ENCODE data around the gene SNRNP35.
"Not testable (repeated sequence)": the region's sequence is repeated elsewhere in the genome, so short reads cannot be mapped to it uniquely, and the experiment has no call there.

SNRNP35 gene

GRCh38 chr12:123449249-123449733 is 8.6 kb upstream of the SNRNP35 start:
- DNase-seq (ENCODE audit: low read depth) = no peak

- DNase-seq (ENCODE audit: low read depth) = no peak
Observed at GRCh38 chr12:123449856-123450255, 8.1 kb upstream of the SNRNP35 start.

GRCh38 chr12:123450636-123451035 is 7.3 kb upstream of the SNRNP35 start:
- DNase-seq (ENCODE audit: low read depth) = no peak

- DNase-seq (ENCODE audit: low read depth) = not testable (repeated sequence)
Observed at GRCh38 chr12:123452276-123452550, 5.7 kb upstream of the SNRNP35 start.

GRCh38 chr12:123453165-123453564 is 4.8 kb upstream of the SNRNP35 start:
- DNase-seq (ENCODE audit: low read depth) = no peak

GRCh38 chr12:123463174-123463573 is 5.2 kb downstream of the SNRNP35 start:
- not testable (repeated sequence) for DNase-seq (ENCODE audit: low read depth)

- DNase-seq (ENCODE audit: low read depth) = no peak
Observed at GRCh38 chr12:123465084-123465483, 7.1 kb downstream of the SNRNP35 start.

GRCh38 chr12:123468786-123469185 is 10.8 kb downstream of the SNRNP35 start:
- no peak for DNase-seq (ENCODE audit: low read depth)

GRCh38 chr12:123469978-123470377 is 12.0 kb downstream of the SNRNP35 start:
- DNase-seq (ENCODE audit: low read depth) = no peak

GRCh38 chr12:123471374-123472068 is 13.6 kb downstream of the SNRNP35 start:
- DNase-seq (ENCODE audit: low read depth) = peak; percentile 31

GRCh38 chr12:123472438-123472849 is 14.5 kb downstream of the SNRNP35 start:
- DNase-seq (ENCODE audit: low read depth) = no peak

- DNase-seq (ENCODE audit: low read depth) = no peak
Observed at GRCh38 chr12:123474485-123475245, 16.7 kb downstream of the SNRNP35 start.

- DNase-seq (ENCODE audit: low read depth) = no peak
Observed at GRCh38 chr12:123475246-123475703, 17.3 kb downstream of the SNRNP35 start.

GRCh38 chr12:123478069-123478468 is 20.1 kb downstream of the SNRNP35 start:
- no peak for DNase-seq (ENCODE audit: low read depth)

GRCh38 chr12:123478762-123479161 is 20.8 kb downstream of the SNRNP35 start:
- DNase-seq (ENCODE audit: low read depth) = no peak

- DNase-seq (ENCODE audit: low read depth) = no peak
Observed at GRCh38 chr12:123479442-123480180, 21.7 kb downstream of the SNRNP35 start.

- not testable (repeated sequence) for DNase-seq (ENCODE audit: low read depth)
Observed at GRCh38 chr12:123481251-123481650, 23.3 kb downstream of the SNRNP35 start.

- no peak for DNase-seq (ENCODE audit: low read depth)
Observed at GRCh38 chr12:123482876-123483275, 24.9 kb downstream of the SNRNP35 start.

- no peak for DNase-seq (ENCODE audit: low read depth)
Observed at GRCh38 chr12:123483602-123484248, 25.8 kb downstream of the SNRNP35 start.

- DNase-seq (ENCODE audit: low read depth) = no peak
Observed at GRCh38 chr12:123485756-123486155, 27.8 kb downstream of the SNRNP35 start.

GRCh38 chr12:123487428-123487827 is 29.5 kb downstream of the SNRNP35 start:
- no peak for DNase-seq (ENCODE audit: low read depth)

- DNase-seq (ENCODE audit: low read depth) = no peak
Observed at GRCh38 chr12:123488539-123489230, 30.7 kb downstream of the SNRNP35 start.
